ENCODE measurements around the gene MAPKAPK3.

Gene MAPKAPK3

DNA sequence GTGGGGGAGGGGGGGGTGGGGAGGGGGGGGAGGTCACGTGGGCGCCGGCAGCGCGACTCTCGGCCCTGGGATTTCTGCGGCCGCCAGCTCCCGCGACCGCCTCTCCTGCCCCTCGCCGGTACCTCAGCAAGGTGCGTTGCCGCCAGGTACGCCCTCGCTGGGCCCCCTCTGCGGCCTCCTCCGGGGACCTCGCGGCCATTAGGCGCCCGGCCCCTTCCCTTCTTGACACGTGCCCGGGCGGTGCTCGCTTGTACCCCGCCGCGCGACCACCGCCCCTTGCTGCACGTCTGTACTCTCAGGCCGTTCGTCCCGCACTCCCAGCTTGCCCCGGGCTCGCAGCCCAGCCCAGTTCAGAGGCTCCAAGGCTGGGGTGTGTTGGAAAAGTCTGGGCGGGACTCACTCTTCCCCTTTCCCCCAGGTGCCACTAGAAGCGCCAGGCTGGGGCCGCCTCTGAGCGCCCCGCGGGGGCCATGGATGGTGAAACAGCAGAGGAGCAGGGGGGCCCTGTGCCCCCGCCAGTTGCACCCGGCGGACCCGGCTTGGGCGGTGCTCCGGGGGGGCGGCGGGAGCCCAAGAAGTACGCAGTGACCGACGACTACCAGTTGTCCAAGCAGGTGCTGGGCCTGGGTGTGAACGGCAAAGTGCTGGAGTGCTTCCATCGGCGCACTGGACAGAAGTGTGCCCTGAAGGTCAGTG, at the start of gene MAPKAPK3:
Gene MAPKAPK3, plus strand, starts transcription at position 56 of the 696 bp plus-strand sequence. Its CDS starts 415 bp downstream, at position 471.
- DNase-seq (ENCODE audit: low spot score): no peak

GRCh38 chr3:50567386-50568167, 49.4 kb upstream of the MAPKAPK3 start, which contains the start of gene C3orf18:
Gene C3orf18, minus strand, starts transcription at chr3:50567747. Its CDS starts 2,048 bp downstream, at chr3:50565699.
- DNase-seq (ENCODE audit: low spot score): peak; percentile 97

DNA sequence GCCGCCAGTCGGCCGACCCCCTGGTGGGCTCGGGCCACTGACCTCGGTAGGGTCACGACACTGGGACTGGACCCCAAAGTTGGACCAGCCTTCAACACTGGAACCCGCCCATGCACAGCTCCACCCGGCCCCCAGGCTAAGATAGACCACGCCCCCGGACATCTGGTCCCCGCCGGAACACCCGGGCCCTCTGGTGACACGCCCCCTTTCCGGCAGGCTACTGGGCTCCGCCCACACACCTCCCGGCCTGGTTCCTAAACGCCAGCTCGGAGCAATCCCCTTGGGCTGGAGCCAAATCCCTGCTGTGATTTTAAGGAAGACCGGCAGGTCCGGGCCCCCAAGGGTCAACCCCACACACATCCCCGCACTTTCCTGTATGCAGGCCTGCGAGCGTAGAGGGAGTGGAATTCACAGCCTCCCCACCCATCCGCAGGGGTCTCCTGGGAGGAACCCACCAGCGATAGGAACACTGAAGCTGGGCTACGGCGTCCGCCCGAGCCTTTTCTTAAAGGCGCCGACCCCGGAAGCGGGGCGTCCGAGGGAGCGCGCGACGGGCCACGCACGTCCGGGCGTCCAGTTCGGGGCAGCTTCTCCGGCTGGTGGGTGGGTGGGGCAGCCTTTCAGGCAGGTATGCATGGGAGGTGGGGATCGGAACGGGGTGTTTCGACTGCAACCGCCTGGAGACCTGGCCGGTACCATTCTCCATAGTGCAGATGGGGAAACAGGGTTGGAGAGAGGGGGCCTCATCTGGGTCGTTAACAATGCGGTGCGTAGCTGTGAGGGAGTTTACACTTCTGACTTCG, 47.8 kb upstream of the MAPKAPK3 start, which contains the start of gene HEMK1:
Gene HEMK1, plus strand, starts transcription at position 576 of the 803 bp plus-strand sequence. CDS start 1,583 bp downstream, outside the sequence.
- peak; percentile 97 for DNase-seq (ENCODE audit: low spot score)

DNA sequence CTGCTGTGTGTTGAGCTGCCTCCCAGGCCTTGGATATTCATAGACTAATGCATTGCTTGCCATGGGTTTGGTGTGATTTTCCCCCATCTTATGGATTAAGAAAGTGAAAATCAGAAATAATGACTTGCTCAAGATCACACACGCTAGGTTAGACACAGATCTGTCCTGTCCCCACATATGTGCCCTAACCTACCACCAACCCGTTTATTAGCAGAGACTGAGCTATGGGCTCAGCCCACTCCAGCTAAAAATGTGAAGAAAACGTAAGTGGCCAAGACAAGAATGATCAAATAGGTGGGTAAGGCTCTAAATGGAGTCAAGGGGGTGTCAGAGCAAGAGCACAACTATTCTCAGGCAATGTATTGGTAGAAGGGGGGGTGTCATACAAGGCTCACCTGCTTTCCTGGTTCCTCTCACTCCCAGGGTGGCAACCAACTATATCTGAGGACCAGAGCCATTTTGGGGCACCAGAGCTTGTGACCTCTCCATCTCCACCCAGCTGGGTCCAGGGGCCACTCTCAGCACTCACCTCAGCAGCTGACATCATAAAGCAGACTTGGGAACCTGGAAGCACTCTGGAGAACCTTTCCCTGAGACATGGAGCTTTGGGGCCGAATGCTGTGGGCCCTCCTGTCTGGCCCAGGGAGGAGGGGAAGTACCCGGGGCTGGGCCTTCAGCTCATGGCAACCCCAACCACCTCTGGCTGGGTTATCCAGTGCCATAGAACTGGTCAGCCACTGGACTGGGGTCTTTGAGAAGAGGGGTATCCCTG, 46.3 kb upstream of the MAPKAPK3 start:
- DNase-seq (ENCODE audit: low spot score): no peak

DNA sequence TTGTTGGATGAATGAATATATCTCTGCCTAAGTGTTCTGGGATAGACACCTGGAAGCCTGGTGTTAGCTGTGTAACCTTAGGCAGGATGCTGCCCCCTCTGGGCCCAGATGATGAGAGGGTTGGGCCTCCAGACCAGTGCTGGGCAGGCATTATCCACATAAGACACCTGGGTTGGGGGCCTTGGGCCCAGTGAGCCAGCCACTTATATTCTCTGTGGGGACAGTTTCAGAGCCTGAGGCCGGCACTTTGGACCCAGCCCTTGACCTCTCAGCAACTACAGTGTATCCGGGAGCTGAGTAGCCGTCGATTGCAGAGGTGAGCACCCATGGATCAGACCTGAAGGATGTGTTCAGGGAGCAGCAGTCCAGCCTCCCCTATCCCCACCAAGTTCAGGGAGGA, 45.5 kb upstream of the MAPKAPK3 start:
- DNase-seq (ENCODE audit: low spot score): no peak

DNA sequence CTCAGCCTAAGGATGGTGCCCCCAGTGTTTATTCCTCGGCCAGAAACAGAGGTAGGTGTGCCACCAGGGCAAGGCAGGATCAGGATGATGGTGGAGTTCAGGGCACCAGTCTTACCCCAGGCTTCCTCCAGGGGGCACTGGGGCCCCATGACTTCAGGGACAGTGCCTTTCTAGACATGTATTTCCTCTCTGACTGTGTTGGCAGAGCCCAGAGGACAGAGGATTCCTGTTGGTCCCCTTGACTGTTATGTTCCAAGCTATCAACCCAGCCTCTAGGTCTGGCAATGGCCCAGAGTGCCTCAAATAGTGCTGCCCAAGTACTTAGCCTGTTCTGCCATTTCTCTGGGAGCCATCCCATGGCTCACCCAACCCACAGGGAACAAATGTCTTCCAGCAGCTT, 44.8 kb upstream of the MAPKAPK3 start:
- peak; percentile 89 for DNase-seq (ENCODE audit: low spot score)

DNA sequence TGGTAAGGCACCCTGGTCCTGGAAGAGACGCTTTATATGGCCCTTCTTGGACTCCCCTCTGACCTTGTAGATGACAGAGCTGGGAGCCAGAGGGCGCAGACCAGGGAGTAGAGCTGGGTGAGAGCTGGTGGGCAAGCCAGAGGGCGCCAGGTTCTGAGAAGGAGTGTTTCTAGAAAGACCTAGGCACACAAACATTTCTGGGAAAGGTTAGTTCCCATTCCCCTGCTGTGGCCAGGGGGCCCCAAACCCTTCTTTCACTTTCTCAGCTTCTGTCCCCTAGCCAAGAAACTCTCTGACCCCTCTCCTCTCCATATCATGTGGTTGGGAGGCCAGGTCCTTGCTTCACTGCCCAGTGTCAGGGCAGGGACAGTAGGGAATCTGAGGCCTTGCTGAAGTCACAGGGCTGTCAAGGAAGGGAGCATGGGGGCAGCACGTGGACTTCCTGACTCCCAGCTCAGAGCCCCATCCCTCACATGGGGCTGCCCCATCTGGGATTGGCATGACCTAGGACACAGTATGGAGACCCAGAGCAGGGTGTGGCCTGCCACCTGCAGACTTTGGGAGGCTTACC, 44.1 kb upstream of the MAPKAPK3 start:
- DNase-seq (ENCODE audit: low spot score): peak; percentile 65

DNA sequence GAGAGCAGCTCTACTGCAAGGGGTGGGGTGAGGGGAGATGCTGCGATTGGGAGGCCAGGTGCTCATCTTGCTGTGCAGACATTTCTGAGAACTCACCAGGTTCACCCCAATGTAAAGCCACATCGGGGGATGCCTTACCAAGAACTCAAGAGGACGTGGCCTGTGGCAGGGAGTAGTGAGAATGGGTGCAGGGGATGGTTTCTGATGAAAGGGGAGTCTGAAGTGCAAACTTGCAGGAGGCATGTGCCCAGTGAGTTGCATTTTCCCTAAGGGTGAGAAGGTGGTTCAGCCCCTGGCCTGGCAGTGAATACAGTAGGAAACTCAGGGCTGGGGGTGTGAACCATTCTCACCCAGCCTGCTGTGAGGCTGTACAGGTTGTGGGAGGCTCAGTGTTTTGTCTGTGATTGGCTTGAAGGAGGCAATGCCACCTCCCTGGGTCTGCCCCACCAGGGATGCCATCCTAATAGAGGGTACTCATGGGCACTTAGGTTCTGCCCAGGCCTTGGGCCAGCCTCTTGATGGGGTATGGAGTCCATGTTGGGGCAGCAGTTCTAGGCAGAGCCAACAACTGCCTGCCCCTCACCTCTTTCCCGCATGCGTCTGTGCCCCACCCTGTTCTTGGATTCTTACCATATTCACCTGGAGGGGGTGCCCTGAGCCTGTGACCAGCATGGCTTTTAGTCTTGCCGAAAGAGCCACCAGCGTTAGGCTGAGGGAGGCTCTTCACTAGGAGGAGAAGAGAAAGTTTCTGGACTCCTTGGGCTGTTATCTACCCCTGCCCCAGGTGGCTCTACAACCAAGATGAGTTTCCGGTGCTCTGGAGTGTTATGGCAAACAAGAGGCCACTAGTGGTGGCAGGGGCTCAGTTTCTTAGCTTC, 43.1 kb upstream of the MAPKAPK3 start:
- peak; percentile 92 for DNase-seq (ENCODE audit: low spot score)

GRCh38 chr3:50574444-50574831, 42.5 kb upstream of the MAPKAPK3 start:
- no peak for DNase-seq (ENCODE audit: low spot score)

- DNase-seq (ENCODE audit: low spot score): no peak
These were observed 41.6 kb upstream of the MAPKAPK3 start for GRCh38 chr3:50575372-50575771.

- DNase-seq (ENCODE audit: low spot score): no peak
These were observed 39.6 kb upstream of the MAPKAPK3 start for GRCh38 chr3:50577348-50577747.

DNA sequence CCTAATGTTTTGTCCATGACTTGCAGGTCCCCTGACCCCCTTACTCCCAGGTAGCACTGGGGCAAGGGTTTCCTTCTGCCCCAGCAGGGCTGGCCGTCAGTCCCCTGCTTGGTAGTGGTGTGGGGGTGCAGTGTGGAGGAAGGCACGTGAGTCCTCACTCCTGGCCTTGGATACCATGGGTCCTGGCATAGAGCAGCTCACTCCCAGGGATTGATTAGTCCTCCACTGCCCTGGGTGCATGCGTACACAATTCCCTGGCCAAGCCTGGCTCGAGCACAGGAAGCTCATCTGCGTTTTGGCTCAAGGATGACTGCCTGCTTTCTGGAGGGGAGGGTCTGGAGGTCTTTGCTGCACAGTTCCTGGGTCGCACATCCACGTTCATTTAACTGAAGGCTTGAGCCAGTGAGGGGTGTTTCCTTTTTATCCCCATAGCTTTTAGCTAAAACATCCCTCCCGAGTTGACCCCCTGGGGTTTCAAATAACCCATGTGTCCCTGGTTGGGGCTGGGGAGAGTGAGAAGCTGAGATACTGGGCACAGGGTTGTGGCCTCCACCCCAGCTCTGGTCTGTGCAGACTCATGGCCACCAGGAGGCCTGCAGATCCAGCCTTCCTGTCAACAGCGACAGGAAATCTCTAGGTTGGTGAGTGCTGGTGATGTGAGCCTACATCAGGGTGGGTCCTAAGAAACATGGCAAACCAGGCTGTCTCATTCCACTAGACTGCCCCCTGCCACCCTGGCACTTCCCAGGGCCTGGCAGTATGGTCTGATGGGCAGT, 36.1 kb upstream of the MAPKAPK3 start:
- no peak for DNase-seq (ENCODE audit: low spot score)

DNA sequence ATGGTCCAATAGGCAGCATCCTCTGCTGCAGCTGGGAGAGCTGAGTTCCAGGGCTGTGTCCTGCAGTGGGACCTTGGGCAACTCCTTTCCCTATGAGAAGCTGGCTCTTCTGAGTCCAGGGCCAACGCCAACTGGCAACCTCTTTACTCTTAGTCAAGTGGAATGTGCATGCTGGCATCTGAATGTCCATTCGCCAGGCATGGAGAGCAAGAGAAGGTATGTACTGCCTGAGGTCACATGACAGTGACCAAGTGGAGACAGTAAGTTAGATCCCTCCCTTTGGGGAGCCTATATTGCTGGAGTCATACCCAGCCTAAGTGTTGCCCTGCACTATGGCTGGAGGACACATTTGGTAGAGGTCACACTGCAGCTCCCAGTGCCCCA, 35.5 kb upstream of the MAPKAPK3 start:
- no peak for DNase-seq (ENCODE audit: low spot score)

DNA sequence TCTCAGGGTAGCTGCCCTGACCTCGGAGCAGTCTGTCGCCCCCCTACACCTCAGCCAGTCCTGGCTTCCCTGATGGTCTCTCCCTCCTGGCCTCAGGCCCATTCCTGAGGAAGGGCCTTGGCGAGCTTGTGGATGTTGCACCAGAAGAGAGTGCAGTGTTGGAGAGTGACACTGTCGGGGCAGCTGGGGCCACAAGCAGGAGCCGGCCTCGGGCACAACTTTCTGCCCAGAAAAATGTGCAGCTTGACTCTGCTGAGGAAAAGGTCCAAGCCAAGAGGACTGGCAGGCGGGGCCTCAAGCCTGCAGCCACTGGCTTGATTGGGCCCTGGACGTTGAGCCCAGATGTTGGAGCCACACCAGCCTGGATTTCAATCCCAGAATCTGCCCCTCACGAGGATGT, 34.9 kb upstream of the MAPKAPK3 start:
- no peak for DNase-seq (ENCODE audit: low spot score)

- no peak for DNase-seq (ENCODE audit: low spot score)
These were observed 33.1 kb upstream of the MAPKAPK3 start for GRCh38 chr3:50583897-50584296.

DNA sequence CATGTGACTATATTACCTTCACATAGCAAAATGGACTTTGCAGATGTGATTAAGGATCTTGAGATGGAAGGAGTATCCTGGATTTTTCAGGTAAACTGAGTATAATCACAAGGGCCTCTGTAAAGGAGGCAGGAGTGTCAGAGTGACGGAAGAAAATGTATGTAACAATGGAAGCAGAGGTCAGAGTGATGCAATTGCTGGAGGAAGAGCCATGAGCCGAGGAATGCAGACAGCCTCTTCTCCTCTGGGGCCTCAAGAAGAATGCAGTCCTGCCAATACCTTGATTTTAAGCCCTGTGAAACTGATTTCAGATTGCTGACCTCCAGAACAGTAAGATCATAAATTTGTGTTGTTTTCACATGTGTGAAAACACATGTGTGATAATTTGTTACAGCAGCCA, 32.6 kb upstream of the MAPKAPK3 start:
- DNase-seq (ENCODE audit: low spot score): no peak

- DNase-seq (ENCODE audit: low spot score): no peak
These were observed 30.8 kb upstream of the MAPKAPK3 start for GRCh38 chr3:50585919-50586762.

GRCh38 chr3:50586763-50587070, 30.2 kb upstream of the MAPKAPK3 start:
- no peak for DNase-seq (ENCODE audit: low spot score)

- no peak for DNase-seq (ENCODE audit: low spot score)
These were observed 29.6 kb upstream of the MAPKAPK3 start for GRCh38 chr3:50587373-50587772.

Data from activated CD4-positive, alpha-beta T cell treated with anti-CD3 and anti-CD28 coated beads, Interleukin-2, Interleukin-4, amounts not matched to agents 100 ng/mL and 50 ng/mL, durations not matched to agents 16 hours and 8 hours (primary cell).